Rectal smooth muscle tissue (tissue), 1 donor: Measurements from ENCODE around the gene ADGRV1.
"Not testable (repeated sequence)": the region's sequence is repeated elsewhere in the genome, so short reads cannot be mapped to it uniquely, and the experiment has no call there.

ENCODE experiments used
- H3K27ac ChIP-seq: one replicate; pipeline ENCODE4 v1.7.0; 2013; ENCODE audit warnings: low read depth, low read length, inconsistent platforms
- H3K27me3 ChIP-seq: one replicate; pipeline ENCODE4 v1.7.0; 2013; ENCODE audit warnings: low read length; ENCODE audit not compliant: control insufficient read depth, insufficient read depth
- H3K36me3 ChIP-seq: one replicate; pipeline ENCODE4 v1.7.0; 2013; ENCODE audit warnings: low read length; ENCODE audit not compliant: control insufficient read depth, insufficient read depth
- H3K4me1 ChIP-seq: one replicate; pipeline ENCODE4 v1.7.0; 2013; ENCODE audit warnings: low read length; ENCODE audit not compliant: control insufficient read depth, insufficient read depth
- H3K4me3 ChIP-seq: one replicate; pipeline ENCODE4 v1.7.0; 2013; ENCODE audit warnings: low read length
- H3K9ac ChIP-seq: one replicate; pipeline ENCODE4 v1.7.0; 2013; ENCODE audit warnings: low read length

Gene ADGRV1

GRCh38 chr5:90792725-90793124 lies 234.1 kb downstream of the ADGRV1 start:
- Histone ChIP-seq H3K4me3 (no peak overlapping the region), H3K27me3 (no peaks in the 10 kb centered on the region)

GRCh38 chr5:90793183-90793582 lies 234.6 kb downstream of the ADGRV1 start:
- Histone ChIP-seq H3K4me1 (no peaks in the 10 kb centered on the region), H3K4me3 (no peak overlapping the region), H3K36me3 (no peaks in the 10 kb centered on the region), H3K9ac (no peak overlapping the region), H3K27ac (no peak overlapping the region), H3K27me3 (no peaks in the 10 kb centered on the region)

More at GRCh38 chr5:90792725-90793124, 234.1 kb downstream of the ADGRV1 start:
- no peak overlapping the region for H3K9ac ChIP-seq
- no peaks in the 10 kb centered on the region for H3K36me3 ChIP-seq
- no peaks in the 10 kb centered on the region for H3K4me1 ChIP-seq
- no peak overlapping the region for H3K27ac ChIP-seq

- H3K4me3 ChIP-seq, H3K4me1 ChIP-seq, H3K9ac ChIP-seq, H3K27ac ChIP-seq, H3K27me3 ChIP-seq, H3K36me3 ChIP-seq: not testable (repeated sequence)
These were observed 238.3 kb downstream of the ADGRV1 start for GRCh38 chr5:90796919-90797318.

GRCh38 chr5:90800082-90800481 lies 241.5 kb downstream of the ADGRV1 start:
- H3K4me3 ChIP-seq, H3K36me3 ChIP-seq, H3K27ac ChIP-seq, H3K4me1 ChIP-seq, H3K27me3 ChIP-seq, H3K9ac ChIP-seq: not testable (repeated sequence)

- H3K4me3 ChIP-seq, H3K4me1 ChIP-seq, H3K27ac ChIP-seq, H3K9ac ChIP-seq, H3K36me3 ChIP-seq, H3K27me3 ChIP-seq: not testable (repeated sequence)
These were observed 241.9 kb downstream of the ADGRV1 start for GRCh38 chr5:90800515-90800914.

GRCh38 chr5:90802474-90803317 lies 244.1 kb downstream of the ADGRV1 start:
- Histone ChIP-seq H3K4me3 (no peak overlapping the region), H3K27ac (no peak overlapping the region), H3K9ac (no peak overlapping the region), H3K4me1 (no peaks in the 10 kb centered on the region), H3K36me3 (no peaks in the 10 kb centered on the region), H3K27me3 (no peaks in the 10 kb centered on the region)

- Histone ChIP-seq H3K9ac (no peak overlapping the region), H3K36me3 (no peaks in the 10 kb centered on the region), H3K27me3 (no peaks in the 10 kb centered on the region), H3K4me3 (no peak overlapping the region), H3K27ac (no peak overlapping the region), H3K4me1 (no peaks in the 10 kb centered on the region)
These were observed 244.8 kb downstream of the ADGRV1 start for GRCh38 chr5:90803381-90803780.

GRCh38 chr5:90803876-90804275 lies 245.3 kb downstream of the ADGRV1 start:
- H3K36me3 ChIP-seq, result no peaks in the 10 kb centered on the region
- H3K27ac ChIP-seq, result no peak overlapping the region
- no peaks in the 10 kb centered on the region for H3K27me3 ChIP-seq
- H3K4me3 ChIP-seq, result no peak overlapping the region
- H3K4me1 ChIP-seq, result no peaks in the 10 kb centered on the region
- H3K9ac ChIP-seq, result no peak overlapping the region

- Histone ChIP-seq H3K27ac (no peak overlapping the region), H3K27me3 (no peaks in the 10 kb centered on the region), H3K4me3 (no peak overlapping the region), H3K9ac (no peak overlapping the region), H3K4me1 (no peaks in the 10 kb centered on the region), H3K36me3 (no peaks in the 10 kb centered on the region)
These were observed 248.9 kb downstream of the ADGRV1 start for GRCh38 chr5:90807496-90807895.

- no peak overlapping the region for H3K9ac ChIP-seq
- no peaks in the 10 kb centered on the region for H3K36me3 ChIP-seq
- no peaks in the 10 kb centered on the region for H3K27me3 ChIP-seq
- no peak overlapping the region for H3K27ac ChIP-seq
- no peaks in the 10 kb centered on the region for H3K4me1 ChIP-seq
- no peak overlapping the region for H3K4me3 ChIP-seq
These were observed 250.9 kb downstream of the ADGRV1 start for GRCh38 chr5:90809311-90810056.

- H3K9ac ChIP-seq, result no peak overlapping the region
- H3K27ac ChIP-seq, result no peak overlapping the region
- no peak overlapping the region for H3K4me3 ChIP-seq
- no peaks in the 10 kb centered on the region for H3K36me3 ChIP-seq
- H3K27me3 ChIP-seq, result no peaks in the 10 kb centered on the region
- H3K4me1 ChIP-seq, result no peaks in the 10 kb centered on the region
These were observed 251.6 kb downstream of the ADGRV1 start for GRCh38 chr5:90810211-90810610.

- H3K9ac ChIP-seq, result no peak overlapping the region
- H3K4me3 ChIP-seq, result no peak overlapping the region
- no peaks in the 10 kb centered on the region for H3K4me1 ChIP-seq
- H3K27me3 ChIP-seq, result no peaks in the 10 kb centered on the region
- no peaks in the 10 kb centered on the region for H3K36me3 ChIP-seq
- H3K27ac ChIP-seq, result no peak overlapping the region
These were observed 254.8 kb downstream of the ADGRV1 start for GRCh38 chr5:90813392-90813791.

GRCh38 chr5:90822062-90822461 lies 263.5 kb downstream of the ADGRV1 start:
- not testable (repeated sequence) for H3K27ac ChIP-seq, H3K9ac ChIP-seq, H3K4me1 ChIP-seq, H3K36me3 ChIP-seq, H3K27me3 ChIP-seq, H3K4me3 ChIP-seq
